SK-N-SH (cell line): ENCODE results near the gene GNAZ. TPM values are rescaled to one million over a fixed set of nuclear protein-coding genes. Genes with fewer than 3 reads are reported as not detected.

Experiments
- CTCF ChIA-PET: fragments of 300-600, 350-600 bp; formaldehyde crosslinking; extraction: SDS; loops from one replicate; lab custom pipeline; 2021; lab: Yijun Ruan, JAX
- POLR2A ChIA-PET: fragments of 350-600 bp; sonication (Branson Sonifier 250); formaldehyde crosslinking; extraction: SDS; loops from one replicate; lab custom pipeline; 2020; ENCODE audit warnings: antibody characterized with exemption, inconsistent platforms; lab: Yijun Ruan, JAX
- DNase-seq: peaks from one replicate; pipeline ENCODE4 v3.0.0; 2012
- H2AFZ ChIP-seq: fragments of 200-600 bp; sonication (generic); 2 replicates; pipeline ENCODE4 v1.8.1; 2016; ENCODE audit warnings: antibody characterized with exemption, mild to moderate bottlenecking, low read depth
- H3F3A ChIP-seq: fragments of 200-600 bp; sonication (generic); replicated peaks from 2 replicates; pipeline ENCODE3; 2016; ENCODE audit warnings: antibody characterized with exemption, mild to moderate bottlenecking; ENCODE audit not compliant: insufficient read depth
- H3K27ac ChIP-seq, 2 experiments: fragments of 200-500 bp in 1 of 2; fragments of 200-600 bp in 1 of 2; sonication (Bioruptor generic) in 1 of 2; sonication (generic), shearing (Covaris generic) in 1 of 2; 2 replicates each; pipeline versions ENCODE4 v1.5.1 to v1.6.1; 2014 to 2016; ENCODE audit warnings: low read depth in 2 of 2, inconsistent platforms in 1 of 2, low read length in 1 of 2, mild to moderate bottlenecking in 1 of 2, mixed read lengths in 1 of 2
- H3K27me3 ChIP-seq: fragments of 200-600 bp; sonication (generic), shearing (Covaris generic); 2 replicates; pipeline ENCODE4 v1.6.1; 2016; ENCODE audit warnings: mixed run types; ENCODE audit not compliant: insufficient read depth
- H3K36me3 ChIP-seq, 2 experiments: fragments of 200-500 bp in 1 of 2; fragments of 200-600 bp in 1 of 2; sonication (Bioruptor generic) in 1 of 2; sonication (generic) in 1 of 2; replicated peaks in 1 of 2; 2 replicates each; pipeline versions ENCODE3 to v1.5.1; 2014 to 2016; ENCODE audit warnings: low read length in 1 of 2, mild to moderate bottlenecking in 1 of 2; ENCODE audit not compliant: insufficient read depth in 2 of 2, control insufficient read depth in 1 of 2
- H3K4me1 ChIP-seq, 2 experiments: fragments of 200-500 bp in 1 of 2; fragments of 200-600 bp in 1 of 2; sonication (Bioruptor generic) in 1 of 2; sonication (generic), shearing (Covaris generic) in 1 of 2; 2 replicates each; pipeline versions ENCODE4 v1.5.1 to v1.6.1; 2014 to 2016; ENCODE audit warnings: low read depth in 1 of 2, low read length in 1 of 2, mixed run types in 1 of 2; ENCODE audit not compliant: insufficient read depth in 2 of 2, control insufficient read depth in 1 of 2
- H3K4me2 ChIP-seq: fragments of 200-600 bp; sonication (generic), shearing (Covaris generic); 2 replicates; pipeline ENCODE4 v1.6.1; 2017; ENCODE audit warnings: mixed run types
- H3K4me3 ChIP-seq, 2 experiments: fragments of 200-500 bp in 1 of 2; fragments of 200-600 bp in 1 of 2; sonication (Bioruptor generic) in 1 of 2; sonication (generic), shearing (Covaris generic) in 1 of 2; 2 replicates each; pipeline versions ENCODE4 v1.5.1 to v1.8.1; 2014 to 2016; ENCODE audit warnings: low read depth in 2 of 2, inconsistent platforms in 1 of 2, low read length in 1 of 2, mild to moderate bottlenecking in 1 of 2, mixed read lengths in 1 of 2, moderate library complexity in 1 of 2
- H3K79me2 ChIP-seq: fragments of 200-600 bp; sonication (generic); 2 replicates; pipeline ENCODE4 v1.8.1; 2017; ENCODE audit warnings: mild to moderate bottlenecking; ENCODE audit not compliant: insufficient read depth
- H3K9ac ChIP-seq: fragments of 200-600 bp; sonication (generic); 2 replicates; pipeline ENCODE4 v1.6.1; 2017; ENCODE audit warnings: mixed run types
- H3K9me2 ChIP-seq: fragments of 200-600 bp; sonication (generic); 2 replicates; pipeline ENCODE4 v1.6.1; 2017; ENCODE audit warnings: mixed run types
- H3K9me3 ChIP-seq: fragments of 200-600 bp; sonication (generic); 2 replicates; pipeline ENCODE4 v1.6.1; 2017; ENCODE audit warnings: mixed run types, mild to moderate bottlenecking, moderate library complexity
- H4K20me1 ChIP-seq: fragments of 200-600 bp; sonication (generic); 2 replicates; pipeline ENCODE4 v1.6.1; 2017; ENCODE audit warnings: mild to moderate bottlenecking, mixed run types; ENCODE audit not compliant: insufficient read depth
- ELF1 ChIP-seq: IDR thresholded peaks from 2 replicates; pipeline ENCODE4 v1.4.0; 2012
- EP300 ChIP-seq, 2 experiments: IDR thresholded peaks; 2 replicates each; pipeline versions ENCODE4 v1.4.0 to v1.6.1; 2012; ENCODE audit warnings: borderline replicate concordance in 1 of 2, low read depth in 1 of 2, low read length in 1 of 2
- FOSL2 ChIP-seq: IDR thresholded peaks from 2 replicates; pipeline ENCODE4 v1.4.0; 2012; ENCODE audit warnings: low read depth, mild to moderate bottlenecking, moderate library complexity, borderline replicate concordance
- FOXJ3 ChIP-seq: sonication (generic); formaldehyde crosslinking; IDR thresholded peaks from 2 replicates; pipeline ENCODE4 v1.5.1; 2020; ENCODE audit warnings: mild to moderate bottlenecking, missing genetic modification reagents
- FOXM1 ChIP-seq: IDR thresholded peaks from 2 replicates; pipeline ENCODE4 v1.4.0; 2012; ENCODE audit warnings: low read depth, mild to moderate bottlenecking
- GABPA ChIP-seq: IDR thresholded peaks from 2 replicates; pipeline ENCODE4 v1.4.0; 2012; ENCODE audit warnings: low read depth, mild to moderate bottlenecking
- IRF3 ChIP-seq: fragments of 150-350 bp; IDR thresholded peaks from 2 replicates; pipeline ENCODE4 v1.6.1; 2016; ENCODE audit warnings: mild to moderate bottlenecking, low read depth, low read length
- JUND ChIP-seq: IDR thresholded peaks from 2 replicates; pipeline ENCODE4 v1.4.0; 2012
- MXI1 ChIP-seq: IDR thresholded peaks from 2 replicates; pipeline ENCODE4 v1.6.1; 2012; ENCODE audit warnings: mild to moderate bottlenecking, low read depth, low read length, improper control_type of control experiment
- NRF1 ChIP-seq: IDR thresholded peaks from 2 replicates; pipeline ENCODE4 v1.6.1; 2012; ENCODE audit warnings: low read depth, mild to moderate bottlenecking, low read length
- RAD21 ChIP-seq: IDR thresholded peaks from 2 replicates; pipeline ENCODE4 v1.6.1; 2012; ENCODE audit warnings: mild to moderate bottlenecking, low read length
- RCOR1 ChIP-seq: fragments of 150-350 bp; IDR thresholded peaks from 2 replicates; pipeline ENCODE4 v1.6.1; 2017; ENCODE audit warnings: antibody characterized with exemption, low read length
- REST ChIP-seq: IDR thresholded peaks from 2 replicates; pipeline ENCODE4 v1.6.1; 2012; ENCODE audit warnings: mild to moderate bottlenecking, low read depth, low read length, moderate library complexity
- RFX5 ChIP-seq: IDR thresholded peaks from 2 replicates; pipeline ENCODE4 v1.6.1; 2012; ENCODE audit warnings: mild to moderate bottlenecking, improper control_type of control experiment, low read length
- RXRA ChIP-seq: IDR thresholded peaks from 2 replicates; pipeline ENCODE4 v1.4.0; 2012; ENCODE audit warnings: low read depth, mild to moderate bottlenecking, borderline replicate concordance
- SIN3A ChIP-seq: IDR thresholded peaks from 2 replicates; pipeline ENCODE4 v1.6.1; 2012; ENCODE audit warnings: low read depth, mild to moderate bottlenecking, low read length, moderate library complexity, borderline replicate concordance
- TAF1 ChIP-seq: IDR thresholded peaks from 2 replicates; pipeline ENCODE4 v1.6.1; 2012; ENCODE audit warnings: low read depth, mild to moderate bottlenecking, low read length, moderate library complexity, borderline replicate concordance
- TCF12 ChIP-seq: IDR thresholded peaks from 2 replicates; pipeline ENCODE4 v1.4.0; 2012
- TEAD4 ChIP-seq: IDR thresholded peaks from 2 replicates; pipeline ENCODE4 v1.4.0; 2012; ENCODE audit warnings: mild to moderate bottlenecking, borderline replicate concordance; ENCODE audit not compliant: insufficient read depth
- YY1 ChIP-seq: IDR thresholded peaks from 2 replicates; pipeline ENCODE4 v1.4.0; 2012; ENCODE audit warnings: low read depth, mild to moderate bottlenecking
- whole genome bisulfite sequencing: methylation state at CpG from one replicate; pipeline ENCODE4 v1.1.6; 2017; ENCODE audit warnings: low lambda C conversion rate; 5-methylcytosine and 5-hydroxymethylcytosine counted together
- polyA plus RNA-seq, 3 experiments: library from polyadenylated mRNA; depleted of rRNA; stranded (reverse); fragments of >200 nt; gene quantifications; 2 replicates each; pipeline ENCODE4 v1.2.3, GENCODE V29; 2012
- TF ChIP-seq, protein P1 (sequence below): fragments of 200-600 bp; sonication (generic); IDR thresholded peaks from 2 replicates; pipeline ENCODE4 v1.6.1; 2017; ENCODE audit warnings: antibody characterized with exemption, mild to moderate bottlenecking, moderate library complexity
- TF ChIP-seq, protein P2 (sequence below): IDR thresholded peaks from 2 replicates; pipeline ENCODE4 v1.4.0; 2012; ENCODE audit warnings: low read depth, borderline replicate concordance

Gene GNAZ
- polyA plus RNA-seq, 1 of the 3 experiments (the other 2 are of a cell fraction): 6.5 TPM

- TF ChIP-seq RCOR1: no peak
- no peak for TF ChIP-seq IRF3
- no peak for TF ChIP-seq FOXM1
- no peak for TF ChIP-seq YY1
- no peak for TF ChIP-seq FOSL2
- no peak for TF ChIP-seq GABPA
- no peak for TF ChIP-seq RXRA
- TF ChIP-seq TEAD4: no peak
- no peak for TF ChIP-seq JUND
- TF ChIP-seq, all 33 proteins: peak for 0
Measured at GRCh38 chr22:23149743-23150238, 79.5 kb downstream of the GNAZ start (continued).

GRCh38 chr22:23150762-23151161 is 80.4 kb downstream of the GNAZ start:
- 97% methylated on average over 6 of the region's 6 CpGs for WGBS
- Histone ChIP-seq H3K27ac (no peak overlapping the region), H3K4me1 (peaks cover 0 to 7% of the 10 kb centered on the region in 2 experiments; a peak in 1 of 4 replicates), H3K79me2 (peaks cover 4% of the 10 kb centered on the region; the same call in 1 of the 2 replicates), H3K9me3 (no peaks in the 10 kb centered on the region), H3K36me3 (peaks cover 0 to 17% of the 10 kb centered on the region in 2 experiments), H3F3A (no peaks in the 10 kb centered on the region), H3K27me3 (no peaks in the 10 kb centered on the region), H3K9me2 (no peaks in the 10 kb centered on the region), H2AFZ (no peak overlapping the region), H3K9ac (no peak overlapping the region), H3K4me2 (no peak overlapping the region), H3K4me3 (no peak overlapping the region), H4K20me1 (no peaks in the 10 kb centered on the region)
- POLR2A ChIA-PET: no interaction called here
- CTCF ChIA-PET: interaction anchor here (1.0 kb wide), 1 partner anchor 28 kb away, joined by 3 read pairs; no protein-coding TSS in a partner anchor
- TF ChIP-seq, protein P1, sequence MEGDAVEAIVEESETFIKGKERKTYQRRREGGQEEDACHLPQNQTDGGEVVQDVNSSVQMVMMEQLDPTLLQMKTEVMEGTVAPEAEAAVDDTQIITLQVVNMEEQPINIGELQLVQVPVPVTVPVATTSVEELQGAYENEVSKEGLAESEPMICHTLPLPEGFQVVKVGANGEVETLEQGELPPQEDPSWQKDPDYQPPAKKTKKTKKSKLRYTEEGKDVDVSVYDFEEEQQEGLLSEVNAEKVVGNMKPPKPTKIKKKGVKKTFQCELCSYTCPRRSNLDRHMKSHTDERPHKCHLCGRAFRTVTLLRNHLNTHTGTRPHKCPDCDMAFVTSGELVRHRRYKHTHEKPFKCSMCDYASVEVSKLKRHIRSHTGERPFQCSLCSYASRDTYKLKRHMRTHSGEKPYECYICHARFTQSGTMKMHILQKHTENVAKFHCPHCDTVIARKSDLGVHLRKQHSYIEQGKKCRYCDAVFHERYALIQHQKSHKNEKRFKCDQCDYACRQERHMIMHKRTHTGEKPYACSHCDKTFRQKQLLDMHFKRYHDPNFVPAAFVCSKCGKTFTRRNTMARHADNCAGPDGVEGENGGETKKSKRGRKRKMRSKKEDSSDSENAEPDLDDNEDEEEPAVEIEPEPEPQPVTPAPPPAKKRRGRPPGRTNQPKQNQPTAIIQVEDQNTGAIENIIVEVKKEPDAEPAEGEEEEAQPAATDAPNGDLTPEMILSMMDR: no peak
- TF ChIP-seq YY1 (no peak), EP300 (IDR thresholded peaks at IDR 0.05; ENCODE audit: borderline replicate concordance in 1 of 2, low read depth in 1 of 2, low read length in 1 of 2) (no peak), GABPA (no peak), RAD21 (no peak), REST (no peak), TEAD4 (no peak), RFX5 (no peak), FOXJ3 (CRISPR knock-in tag) (no peak), TAF1 (no peak), IRF3 (no peak), TCF12 (no peak), RCOR1 (no peak), FOXM1 (no peak), NRF1 (no peak), MXI1 (no peak), SIN3A (no peak), JUND (no peak), ELF1 (no peak)
- TF ChIP-seq, protein P2, sequence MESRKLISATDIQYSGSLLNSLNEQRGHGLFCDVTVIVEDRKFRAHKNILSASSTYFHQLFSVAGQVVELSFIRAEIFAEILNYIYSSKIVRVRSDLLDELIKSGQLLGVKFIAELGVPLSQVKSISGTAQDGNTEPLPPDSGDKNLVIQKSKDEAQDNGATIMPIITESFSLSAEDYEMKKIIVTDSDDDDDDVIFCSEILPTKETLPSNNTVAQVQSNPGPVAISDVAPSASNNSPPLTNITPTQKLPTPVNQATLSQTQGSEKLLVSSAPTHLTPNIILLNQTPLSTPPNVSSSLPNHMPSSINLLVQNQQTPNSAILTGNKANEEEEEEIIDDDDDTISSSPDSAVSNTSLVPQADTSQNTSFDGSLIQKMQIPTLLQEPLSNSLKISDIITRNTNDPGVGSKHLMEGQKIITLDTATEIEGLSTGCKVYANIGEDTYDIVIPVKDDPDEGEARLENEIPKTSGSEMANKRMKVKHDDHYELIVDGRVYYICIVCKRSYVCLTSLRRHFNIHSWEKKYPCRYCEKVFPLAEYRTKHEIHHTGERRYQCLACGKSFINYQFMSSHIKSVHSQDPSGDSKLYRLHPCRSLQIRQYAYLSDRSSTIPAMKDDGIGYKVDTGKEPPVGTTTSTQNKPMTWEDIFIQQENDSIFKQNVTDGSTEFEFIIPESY: no peak
- no peak for DNase-seq
